ENCODE measurements around the gene STX1A. TPM values are rescaled to one million over a fixed set of nuclear protein-coding genes. Genes with fewer than 3 reads are reported as not detected.

Gene STX1A
- polyA plus RNA-seq, 2 of the 4 experiments (the other 2 are of a cell fraction): 49.2 to 81.7 TPM

DNA sequence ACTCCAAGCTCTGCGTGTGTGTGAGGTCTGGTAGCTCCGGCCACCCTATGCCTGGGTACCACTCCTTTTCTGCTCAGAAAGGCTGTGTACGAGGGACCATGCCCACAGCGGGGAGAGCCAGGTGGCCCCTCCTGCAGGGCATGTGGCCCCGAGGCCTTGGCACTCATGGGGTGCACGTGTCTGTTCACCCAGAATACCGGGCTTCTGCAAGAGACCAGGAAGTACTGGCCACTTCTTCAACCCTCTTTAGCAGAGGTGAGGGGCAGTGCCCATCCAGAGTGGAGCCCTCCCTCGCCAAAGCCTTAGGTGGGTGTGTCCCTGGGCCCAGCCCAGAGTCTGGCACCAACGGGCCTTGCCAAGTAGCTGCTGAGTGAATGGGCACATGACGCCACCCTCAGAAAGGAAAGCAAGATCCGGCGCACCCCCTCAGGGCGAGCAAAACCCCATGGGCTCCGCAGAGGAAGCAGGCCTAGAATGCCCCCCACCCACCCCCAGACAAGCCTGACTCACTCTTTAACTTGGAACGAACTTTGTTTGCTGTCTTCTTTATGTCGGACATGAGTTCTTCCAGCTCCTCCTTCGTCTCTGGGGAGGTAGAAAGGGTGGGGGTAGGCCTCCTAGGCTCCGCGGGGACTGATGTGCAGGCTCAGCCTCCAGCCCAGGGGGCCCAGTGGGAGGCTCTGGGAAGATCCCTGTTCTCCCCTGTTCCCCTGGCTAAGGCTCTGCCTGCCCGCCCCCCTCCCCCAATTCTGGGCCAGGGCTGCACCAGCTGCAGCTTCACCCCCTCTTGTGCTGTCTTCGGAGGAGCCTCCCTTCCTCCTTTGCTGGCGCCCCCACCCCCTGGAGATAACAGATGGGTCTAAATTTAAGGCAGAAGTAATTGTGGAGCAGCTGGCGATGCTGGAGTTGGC is 14.6 kb downstream of the STX1A start:
- CTCF ChIA-PET: interaction anchor here (0.7 to 10.0 kb wide), 19 partner anchors 8 to 98 kb away, joined by 3 to 71 read pairs (median 7); partner anchors contain the start of genes STX1A and VPS37D
- peaks cover 94% of the 10 kb centered on the region for H3K4me1 ChIP-seq
- POLR2A ChIA-PET: interaction anchor here (0.6 to 5.0 kb wide), 16 partner anchors 8 to 574 kb away, joined by 3 to 135 read pairs (median 5); partner anchors contain the start of genes ABHD11, BAZ1B, BUD23 and DNAJC30
- peak overlapping the region; percentile 35 for H3K4me3 ChIP-seq
- H3K9me3 ChIP-seq: no peaks in the 10 kb centered on the region
- FAIRE-seq: peak; percentile 65
- peak; percentile 49 to 73 for ATAC-seq
- WGBS (ENCODE audit: missing lambda C conversion rate): 3% methylated on average over 15 of the region's 23 CpGs
- peak overlapping the region; percentile 99 to 100 for H3K27ac ChIP-seq
- DNase-seq (ENCODE audit: low read depth in 1 of 2, low spot score in 1 of 2): peak; percentile 94 to 99
- peak overlapping the region; percentile 90 for H3K4me2 ChIP-seq
- TF ChIP-seq HOXB13 (CRISPR knock-in tag; IDR thresholded peaks at IDR 0.05; ENCODE audit: low read depth) (peak; percentile 94), RCOR1 (IDR thresholded peaks at IDR 0.05; ENCODE audit: low read depth, low read length) (no peak), MYC (IDR thresholded peaks at IDR 0.05; ENCODE audit: borderline replicate concordance, low read length) (peak; percentile 17; the same call in 1 of the 2 replicates), NFE2L2 (conservative IDR thresholded peaks at IDR 0.05; ENCODE audit: low read length) (no peak), RAD21 (conservative IDR thresholded peaks at IDR 0.05 in 1 of 2, IDR thresholded peaks at IDR 0.05 in 1 of 2) (peak in 1 of 2 experiments; percentile 53; a peak in 3 of 5 replicates), CEBPB (IDR thresholded peaks at IDR 0.05) (peak in 1 of 2 experiments; percentile 53; a peak in 1 of 4 replicates), ESRRA (IDR thresholded peaks at IDR 0.05; ENCODE audit: borderline replicate concordance, low read length) (no peak), CBX8 (IDR thresholded peaks at IDR 0.05) (no peak), FOXS1 (CRISPR knock-in tag; IDR thresholded peaks at IDR 0.05) (0 out of 2 replicates have a peak, but pooled peaks have one; percentile 35), GATA3 (IDR thresholded peaks at IDR 0.05; ENCODE audit: borderline replicate concordance) (peak; percentile 92), POLR2A (IDR thresholded peaks at IDR 0.05; ENCODE audit: low read length) (peak; percentile 15; the same call in 1 of the 2 replicates), KDM1A (IDR thresholded peaks at IDR 0.05; ENCODE audit: low read depth) (peak; percentile 38; the same call in 1 of the 2 replicates), CHD2 (IDR thresholded peaks at IDR 0.05; ENCODE audit: low read length, partially characterized antibody) (no peak), HDAC2 (IDR thresholded peaks at IDR 0.05) (0 out of 2 replicates have a peak, but pooled peaks have one; percentile 13), SMC3 (IDR thresholded peaks at IDR 0.05) (peak; percentile 49; the same call in 2 of the 3 replicates), FOSL2 (IDR thresholded peaks at IDR 0.05) (peak; percentile 91), FOSL2 (CRISPR knock-in tag; IDR thresholded peaks at IDR 0.05) (peak; percentile 95), CBX2 (IDR thresholded peaks at IDR 0.05; ENCODE audit: borderline replicate concordance, low read depth) (no peak), RNF2 (IDR thresholded peaks at IDR 0.05; ENCODE audit: borderline replicate concordance, low read depth) (no peak), HOXB5 (CRISPR knock-in tag; IDR thresholded peaks at IDR 0.05) (peak; percentile 82; the same call in 1 of the 2 replicates), JUNB (IDR thresholded peaks at IDR 0.05) (peak; percentile 95), MAZ (IDR thresholded peaks at IDR 0.05; ENCODE audit: borderline replicate concordance, low read depth, low read length) (peak; percentile 58; the same call in 1 of the 2 replicates), ATOH8 (CRISPR knock-in tag; IDR thresholded peaks at IDR 0.05; ENCODE audit: low read depth) (peak; percentile 83), EP300 (IDR thresholded peaks at IDR 0.05) (peak; percentile 96; a peak in 4 of 5 replicates)
- TF ChIP-seq, protein P1, sequence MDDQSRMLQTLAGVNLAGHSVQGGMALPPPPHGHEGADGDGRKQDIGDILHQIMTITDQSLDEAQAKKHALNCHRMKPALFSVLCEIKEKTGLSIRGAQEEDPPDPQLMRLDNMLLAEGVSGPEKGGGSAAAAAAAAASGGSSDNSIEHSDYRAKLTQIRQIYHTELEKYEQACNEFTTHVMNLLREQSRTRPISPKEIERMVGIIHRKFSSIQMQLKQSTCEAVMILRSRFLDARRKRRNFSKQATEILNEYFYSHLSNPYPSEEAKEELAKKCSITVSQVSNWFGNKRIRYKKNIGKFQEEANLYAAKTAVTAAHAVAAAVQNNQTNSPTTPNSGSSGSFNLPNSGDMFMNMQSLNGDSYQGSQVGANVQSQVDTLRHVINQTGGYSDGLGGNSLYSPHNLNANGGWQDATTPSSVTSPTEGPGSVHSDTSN (IDR thresholded peaks at IDR 0.05): 0 out of 2 replicates have a peak, but pooled peaks have one; percentile 65
- TF ChIP-seq, protein P2, sequence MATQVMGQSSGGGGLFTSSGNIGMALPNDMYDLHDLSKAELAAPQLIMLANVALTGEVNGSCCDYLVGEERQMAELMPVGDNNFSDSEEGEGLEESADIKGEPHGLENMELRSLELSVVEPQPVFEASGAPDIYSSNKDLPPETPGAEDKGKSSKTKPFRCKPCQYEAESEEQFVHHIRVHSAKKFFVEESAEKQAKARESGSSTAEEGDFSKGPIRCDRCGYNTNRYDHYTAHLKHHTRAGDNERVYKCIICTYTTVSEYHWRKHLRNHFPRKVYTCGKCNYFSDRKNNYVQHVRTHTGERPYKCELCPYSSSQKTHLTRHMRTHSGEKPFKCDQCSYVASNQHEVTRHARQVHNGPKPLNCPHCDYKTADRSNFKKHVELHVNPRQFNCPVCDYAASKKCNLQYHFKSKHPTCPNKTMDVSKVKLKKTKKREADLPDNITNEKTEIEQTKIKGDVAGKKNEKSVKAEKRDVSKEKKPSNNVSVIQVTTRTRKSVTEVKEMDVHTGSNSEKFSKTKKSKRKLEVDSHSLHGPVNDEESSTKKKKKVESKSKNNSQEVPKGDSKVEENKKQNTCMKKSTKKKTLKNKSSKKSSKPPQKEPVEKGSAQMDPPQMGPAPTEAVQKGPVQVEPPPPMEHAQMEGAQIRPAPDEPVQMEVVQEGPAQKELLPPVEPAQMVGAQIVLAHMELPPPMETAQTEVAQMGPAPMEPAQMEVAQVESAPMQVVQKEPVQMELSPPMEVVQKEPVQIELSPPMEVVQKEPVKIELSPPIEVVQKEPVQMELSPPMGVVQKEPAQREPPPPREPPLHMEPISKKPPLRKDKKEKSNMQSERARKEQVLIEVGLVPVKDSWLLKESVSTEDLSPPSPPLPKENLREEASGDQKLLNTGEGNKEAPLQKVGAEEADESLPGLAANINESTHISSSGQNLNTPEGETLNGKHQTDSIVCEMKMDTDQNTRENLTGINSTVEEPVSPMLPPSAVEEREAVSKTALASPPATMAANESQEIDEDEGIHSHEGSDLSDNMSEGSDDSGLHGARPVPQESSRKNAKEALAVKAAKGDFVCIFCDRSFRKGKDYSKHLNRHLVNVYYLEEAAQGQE (IDR thresholded peaks at IDR 0.05): no peak
- TF ChIP-seq, protein P3, sequence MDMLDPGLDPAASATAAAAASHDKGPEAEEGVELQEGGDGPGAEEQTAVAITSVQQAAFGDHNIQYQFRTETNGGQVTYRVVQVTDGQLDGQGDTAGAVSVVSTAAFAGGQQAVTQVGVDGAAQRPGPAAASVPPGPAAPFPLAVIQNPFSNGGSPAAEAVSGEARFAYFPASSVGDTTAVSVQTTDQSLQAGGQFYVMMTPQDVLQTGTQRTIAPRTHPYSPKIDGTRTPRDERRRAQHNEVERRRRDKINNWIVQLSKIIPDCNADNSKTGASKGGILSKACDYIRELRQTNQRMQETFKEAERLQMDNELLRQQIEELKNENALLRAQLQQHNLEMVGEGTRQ (IDR thresholded peaks at IDR 0.05): peak; percentile 84
- TF ChIP-seq, protein P4, sequence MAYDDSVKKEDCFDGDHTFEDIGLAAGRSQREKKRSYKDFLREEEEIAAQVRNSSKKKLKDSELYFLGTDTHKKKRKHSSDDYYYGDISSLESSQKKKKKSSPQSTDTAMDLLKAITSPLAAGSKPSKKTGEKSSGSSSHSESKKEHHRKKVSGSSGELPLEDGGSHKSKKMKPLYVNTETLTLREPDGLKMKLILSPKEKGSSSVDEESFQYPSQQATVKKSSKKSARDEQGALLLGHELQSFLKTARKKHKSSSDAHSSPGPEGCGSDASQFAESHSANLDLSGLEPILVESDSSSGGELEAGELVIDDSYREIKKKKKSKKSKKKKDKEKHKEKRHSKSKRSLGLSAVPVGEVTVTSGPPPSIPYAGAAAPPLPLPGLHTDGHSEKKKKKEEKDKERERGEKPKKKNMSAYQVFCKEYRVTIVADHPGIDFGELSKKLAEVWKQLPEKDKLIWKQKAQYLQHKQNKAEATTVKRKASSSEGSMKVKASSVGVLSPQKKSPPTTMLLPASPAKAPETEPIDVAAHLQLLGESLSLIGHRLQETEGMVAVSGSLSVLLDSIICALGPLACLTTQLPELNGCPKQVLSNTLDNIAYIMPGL (CRISPR knock-in tag; IDR thresholded peaks at IDR 0.05; ENCODE audit: borderline replicate concordance): no peak
- TF ChIP-seq, protein P5, sequence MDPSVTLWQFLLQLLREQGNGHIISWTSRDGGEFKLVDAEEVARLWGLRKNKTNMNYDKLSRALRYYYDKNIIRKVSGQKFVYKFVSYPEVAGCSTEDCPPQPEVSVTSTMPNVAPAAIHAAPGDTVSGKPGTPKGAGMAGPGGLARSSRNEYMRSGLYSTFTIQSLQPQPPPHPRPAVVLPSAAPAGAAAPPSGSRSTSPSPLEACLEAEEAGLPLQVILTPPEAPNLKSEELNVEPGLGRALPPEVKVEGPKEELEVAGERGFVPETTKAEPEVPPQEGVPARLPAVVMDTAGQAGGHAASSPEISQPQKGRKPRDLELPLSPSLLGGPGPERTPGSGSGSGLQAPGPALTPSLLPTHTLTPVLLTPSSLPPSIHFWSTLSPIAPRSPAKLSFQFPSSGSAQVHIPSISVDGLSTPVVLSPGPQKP (IDR thresholded peaks at IDR 0.05; ENCODE audit: low read depth, low read length): no peak

All from A549 (cell line).